GM21529 (cell line): Measurements from ENCODE around the gene PDZRN4.
"Not testable (repeated sequence)": the region's sequence is repeated elsewhere in the genome, so short reads cannot be mapped to it uniquely, and the experiment has no call there.

Source experiments
- ATAC-seq: cut with Tn5 transposase; IDR thresholded peaks from one replicate; pipeline ENCODE4 v1.9.1; 2021; ENCODE audit not compliant: unreplicated experiment

PDZRN4 gene

GRCh38 chr12:41280341-41281095, 92.4 kb downstream of the PDZRN4 start:
- ATAC-seq = not testable (repeated sequence)

- ATAC-seq = not testable (repeated sequence)
These were observed 97.3 kb downstream of the PDZRN4 start for GRCh38 chr12:41285470-41285869.

GRCh38 chr12:41286426-41286825, 98.3 kb downstream of the PDZRN4 start:
- no peak for ATAC-seq

DNA sequence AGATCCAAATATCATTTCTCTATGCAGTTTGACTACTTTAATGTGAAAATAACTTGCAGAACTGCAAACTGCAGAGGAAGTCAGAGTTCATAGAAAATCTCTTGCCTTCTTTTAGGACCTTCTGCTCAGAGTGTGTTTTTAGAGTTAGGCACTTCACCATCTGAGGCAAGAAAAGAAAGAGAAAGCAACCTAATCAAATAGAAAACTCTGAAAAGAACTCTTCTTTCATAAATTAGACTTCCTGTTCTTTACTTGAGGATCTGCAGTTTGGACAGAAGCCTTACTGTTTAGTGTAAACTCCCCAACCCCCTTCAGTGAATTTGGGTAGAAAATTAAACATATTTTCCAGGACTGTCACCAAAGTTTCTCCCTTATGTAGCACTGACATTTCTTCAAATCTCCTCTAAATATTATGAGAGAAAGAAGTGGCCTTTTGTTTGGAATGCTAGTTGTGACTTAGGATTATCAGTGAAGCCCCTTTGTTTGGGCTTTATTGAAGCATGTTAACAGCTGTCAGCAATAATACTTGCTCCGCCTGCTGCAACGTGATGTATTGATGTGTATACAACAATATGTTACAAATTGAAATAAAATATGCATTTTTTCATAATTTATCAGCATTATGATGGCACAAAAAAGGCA, 99.5 kb downstream of the PDZRN4 start:
- ATAC-seq = peak; percentile 79

DNA sequence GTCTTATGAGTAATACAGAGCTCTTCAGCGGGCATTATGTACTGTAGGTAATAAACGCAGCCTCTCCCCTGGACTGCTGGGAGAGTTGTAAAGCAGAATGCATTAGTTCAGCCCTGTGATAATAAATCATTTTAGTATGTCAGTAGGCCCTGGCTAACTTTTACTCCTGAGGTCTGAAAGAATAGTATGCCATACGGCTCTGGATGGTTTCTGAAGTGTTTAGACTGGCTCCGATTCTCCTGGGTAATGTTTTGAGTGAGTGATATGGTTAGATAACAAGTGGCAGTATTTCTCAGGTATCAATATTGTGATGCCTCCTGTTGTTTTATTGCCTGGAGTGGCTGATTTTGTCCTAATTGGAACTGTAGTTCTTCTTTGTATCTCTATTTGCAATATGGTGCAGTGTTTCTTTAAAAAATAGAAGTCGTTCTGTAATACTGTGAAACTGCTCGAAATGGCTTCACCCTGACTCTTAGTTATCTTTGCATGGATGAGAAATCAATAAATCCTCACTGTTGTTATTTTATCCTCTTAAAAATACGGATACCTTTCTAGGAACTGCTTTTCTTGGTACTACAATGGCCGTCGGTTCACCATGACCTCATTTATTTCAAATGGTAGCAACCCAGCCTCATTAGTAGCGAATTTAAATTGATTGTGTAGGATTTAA, 100.2 kb downstream of the PDZRN4 start:
- ATAC-seq = no peak

DNA sequence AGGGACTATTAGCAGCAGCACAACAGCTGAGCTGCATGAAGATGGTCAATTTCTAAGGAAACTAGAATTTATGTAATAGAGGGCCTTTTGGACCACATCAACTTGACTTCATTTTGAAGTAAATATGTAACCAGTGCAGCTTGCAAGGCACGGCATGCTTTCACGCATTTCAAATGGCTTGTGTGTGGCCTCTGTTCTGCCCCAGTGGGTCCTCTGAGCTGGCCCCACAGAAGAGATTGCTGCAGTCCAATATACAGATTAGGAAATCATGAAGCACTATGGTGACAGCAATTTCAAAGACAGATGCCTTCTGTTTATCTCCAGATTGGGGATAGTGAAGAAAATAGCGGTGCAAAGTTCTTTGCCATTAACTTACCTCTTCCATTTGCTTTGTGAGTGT, 101.4 kb downstream of the PDZRN4 start:
- no peak for ATAC-seq

GRCh38 chr12:41293011-41293410, 104.9 kb downstream of the PDZRN4 start:
- no peak for ATAC-seq

DNA sequence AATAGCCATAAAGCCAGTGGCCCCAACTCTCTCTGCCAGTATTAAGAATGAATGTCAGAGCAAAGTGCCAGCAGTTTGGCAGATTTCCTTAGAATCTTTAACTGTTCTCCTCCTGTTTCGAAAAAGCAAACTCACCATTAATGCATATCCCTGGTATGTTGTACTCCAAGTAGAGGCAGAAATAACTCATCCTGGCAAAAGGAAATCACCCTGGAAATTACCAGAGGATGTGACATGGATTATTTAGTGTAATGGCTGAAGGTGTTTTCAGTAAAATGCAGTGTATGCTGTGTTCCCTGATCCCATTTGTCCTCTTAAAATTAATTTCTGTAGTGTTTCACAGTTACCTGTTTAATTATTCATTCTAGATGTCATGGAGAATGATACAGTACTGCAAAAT, 105.3 kb downstream of the PDZRN4 start:
- no peak for ATAC-seq

DNA sequence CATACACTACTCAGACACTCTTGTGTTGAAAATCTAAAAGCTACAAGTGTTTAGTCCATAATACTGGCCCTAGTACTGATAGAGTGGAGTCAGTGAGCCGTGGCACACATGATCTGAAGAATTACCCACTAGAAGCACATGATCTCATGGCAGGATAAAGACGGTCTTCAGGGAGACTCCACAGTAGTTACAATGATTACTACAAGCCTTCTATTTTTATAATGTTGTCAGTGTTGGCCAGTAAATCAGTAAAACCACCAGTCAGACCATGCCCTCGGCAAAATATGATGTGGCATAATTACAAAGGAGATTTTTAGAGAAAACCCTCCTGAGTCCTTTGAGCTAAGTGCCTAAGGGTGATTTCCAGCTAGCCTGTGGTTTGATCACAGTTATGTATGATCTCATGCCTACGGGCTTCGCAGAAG, 114.9 kb downstream of the PDZRN4 start:
- ATAC-seq = no peak

- ATAC-seq = no peak
These were observed 116.4 kb downstream of the PDZRN4 start for GRCh38 chr12:41304526-41304925.

GRCh38 chr12:41310367-41310766, 122.2 kb downstream of the PDZRN4 start:
- ATAC-seq = no peak

DNA sequence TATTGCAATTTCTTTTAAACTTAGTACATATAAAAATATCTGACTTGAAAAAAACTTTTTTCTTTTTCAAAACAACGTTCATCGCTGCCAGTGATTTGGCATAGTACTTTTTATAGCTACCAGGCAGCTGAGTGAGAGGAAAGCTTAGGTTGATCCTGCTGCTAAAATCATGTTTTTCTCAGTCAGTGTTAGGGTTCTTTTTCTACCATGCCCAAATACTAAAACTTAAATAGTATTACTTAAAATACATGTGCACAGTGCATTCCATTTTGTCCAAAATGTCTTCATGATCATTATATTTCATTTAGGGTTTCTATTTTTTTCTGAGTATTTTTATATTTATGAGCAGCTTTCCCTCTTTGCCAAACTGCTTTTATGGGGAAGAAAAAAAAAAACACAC, 123.8 kb downstream of the PDZRN4 start:
- no peak for ATAC-seq

- ATAC-seq = not testable (repeated sequence)
These were observed 124.3 kb downstream of the PDZRN4 start for GRCh38 chr12:41312451-41312850.

DNA sequence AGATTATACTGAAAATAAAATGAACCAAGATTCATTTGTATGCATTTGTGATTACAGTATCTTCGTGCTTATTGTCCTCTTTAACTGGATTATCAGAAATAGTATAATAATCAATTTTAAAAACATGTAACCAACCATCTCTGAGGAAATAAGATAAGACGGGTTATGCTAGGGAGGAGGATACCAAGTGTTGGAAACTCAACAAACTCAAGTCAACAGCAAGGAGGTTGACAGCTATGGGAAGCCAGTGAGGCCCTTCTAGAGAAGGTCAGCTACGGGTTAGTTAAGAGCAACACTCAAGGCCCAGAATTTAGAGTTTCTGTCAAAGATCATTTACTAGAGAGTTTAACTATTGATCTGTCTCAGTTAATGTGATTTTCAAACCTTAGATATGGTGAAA, 137.2 kb downstream of the PDZRN4 start:
- ATAC-seq = no peak

DNA sequence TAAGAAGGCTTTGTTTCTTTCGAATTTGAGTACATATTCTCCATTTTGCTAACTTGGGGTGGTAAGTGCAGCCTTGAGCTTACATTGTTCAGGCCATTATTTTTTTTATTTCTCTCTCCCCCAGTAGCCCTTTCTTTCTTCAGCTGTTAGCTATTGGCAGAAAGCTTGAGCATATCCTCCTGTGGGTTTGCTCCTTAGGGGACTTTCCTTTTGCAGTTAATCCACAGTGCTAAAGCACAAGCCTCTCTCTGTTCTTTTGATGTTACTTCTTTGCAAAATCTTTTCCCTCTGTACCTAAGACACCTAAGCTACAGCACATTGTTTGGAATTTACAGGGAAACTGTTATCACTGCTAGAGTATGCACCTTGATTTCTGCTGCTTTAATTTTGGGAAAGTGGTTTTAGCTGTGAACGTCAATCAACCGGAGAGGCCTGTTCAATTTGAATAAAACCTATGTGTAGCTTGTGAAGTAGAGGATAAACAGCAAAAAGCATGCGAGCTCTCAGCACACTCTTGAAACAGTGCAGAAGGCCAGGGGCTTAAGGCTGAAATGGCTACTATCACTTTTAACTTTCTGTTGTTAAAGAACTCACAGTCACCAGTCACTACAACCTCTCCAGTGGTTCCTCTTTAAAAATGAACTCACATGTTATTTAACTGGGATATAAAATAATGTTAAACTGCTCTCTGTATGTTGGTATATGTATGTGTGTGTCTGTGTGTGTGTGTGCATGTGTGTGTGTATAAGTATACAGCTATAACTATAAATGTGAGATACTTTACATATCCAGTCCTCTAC, 139.2 kb downstream of the PDZRN4 start:
- ATAC-seq = no peak

GRCh38 chr12:41333974-41334373, 145.9 kb downstream of the PDZRN4 start:
- no peak for ATAC-seq

DNA sequence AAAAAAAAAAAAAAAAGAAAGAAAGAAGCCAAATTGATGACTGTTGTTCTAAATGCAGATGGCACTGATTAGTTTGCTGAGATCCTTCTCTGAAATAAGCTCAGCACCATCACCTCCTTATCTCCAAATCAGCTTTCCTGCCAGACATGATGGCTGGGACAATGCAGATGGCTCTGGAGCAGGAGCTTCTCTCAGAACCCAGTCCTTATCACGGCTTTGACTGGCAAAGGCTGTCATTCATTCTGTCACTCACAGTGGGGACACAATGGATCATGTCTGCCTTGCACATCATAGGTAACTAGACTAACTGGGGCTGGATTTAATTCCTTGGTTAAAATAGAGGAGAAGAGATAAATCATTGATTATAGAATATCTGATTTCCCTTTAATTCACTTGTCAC, 146.3 kb downstream of the PDZRN4 start:
- ATAC-seq = no peak

GRCh38 chr12:41336041-41336549, 148.0 kb downstream of the PDZRN4 start:
- no peak for ATAC-seq

DNA sequence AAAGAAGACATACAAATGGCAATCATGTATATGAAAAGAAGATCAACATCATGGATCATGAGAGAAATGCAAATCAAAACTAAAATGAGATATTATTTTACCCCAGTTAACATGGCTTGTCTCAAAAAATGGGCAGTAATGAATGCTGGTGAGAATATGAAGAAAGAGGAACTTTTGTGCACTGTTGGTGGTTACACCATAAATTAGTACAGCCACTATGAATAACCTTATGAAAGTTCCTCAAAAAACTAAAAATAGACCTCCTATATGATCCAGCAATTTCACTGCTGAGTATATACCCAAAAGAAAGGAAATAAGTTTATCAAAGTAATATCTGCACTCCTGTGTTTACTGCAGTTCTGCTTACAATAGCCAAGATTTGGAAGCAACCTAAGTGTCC, 151.7 kb downstream of the PDZRN4 start:
- ATAC-seq = no peak

GRCh38 chr12:41344776-41345470, 156.8 kb downstream of the PDZRN4 start:
- no peak for ATAC-seq
